ENCODE results near the gene SLC33A1.
A peak's percentile ranks its signal among the peaks of the same experiment; 100 is the strongest.
"Not testable (repeated sequence)": the region's sequence is repeated elsewhere in the genome, so short reads cannot be mapped to it uniquely, and the experiment has no call there.

SLC33A1 gene

DNA sequence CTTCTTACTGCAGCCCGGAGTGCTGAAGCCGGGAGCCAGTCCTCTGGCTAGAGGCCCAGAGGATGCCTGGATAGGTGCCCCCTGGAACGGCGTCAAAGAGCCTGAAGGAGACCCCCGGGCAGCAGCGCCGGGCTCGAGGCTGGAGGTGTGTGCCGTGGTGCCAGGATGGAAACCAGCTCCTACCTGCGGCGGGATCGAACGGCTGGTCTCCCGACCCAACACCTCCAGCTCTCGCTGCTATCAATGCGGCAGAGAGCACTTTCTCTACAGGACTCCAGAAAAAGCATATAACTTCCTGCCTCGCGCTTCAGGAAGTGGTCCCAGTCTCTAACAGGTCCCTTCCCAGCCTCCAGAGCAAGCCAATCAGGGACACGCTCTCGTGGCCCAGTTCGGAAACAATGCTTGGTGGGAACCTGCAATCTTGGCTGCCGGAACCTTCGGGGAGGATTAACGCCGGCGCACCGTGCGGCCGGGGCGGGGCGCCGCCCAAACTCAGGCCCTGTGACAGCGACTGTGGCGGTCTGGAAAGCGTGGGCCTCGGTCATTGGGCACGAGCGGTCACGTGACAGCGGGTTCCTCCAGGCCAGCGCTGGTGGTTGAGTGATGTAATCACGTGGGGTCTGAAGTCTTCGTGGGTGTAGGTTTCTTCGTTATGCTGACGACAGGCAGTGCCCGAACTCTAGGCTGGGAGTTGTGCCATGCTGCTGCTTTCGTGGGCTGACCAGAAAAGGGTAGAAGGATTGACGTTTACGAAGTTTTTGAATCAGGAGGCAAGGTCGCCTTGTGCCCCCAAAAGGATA, at the start of gene SLC33A1:
SLC33A1 (minus strand) TSS at position 287 of the 800 bp plus-strand sequence. CDS start 430 bp downstream, outside the sequence.
- DNase-seq, result peak; percentile 99

DNA sequence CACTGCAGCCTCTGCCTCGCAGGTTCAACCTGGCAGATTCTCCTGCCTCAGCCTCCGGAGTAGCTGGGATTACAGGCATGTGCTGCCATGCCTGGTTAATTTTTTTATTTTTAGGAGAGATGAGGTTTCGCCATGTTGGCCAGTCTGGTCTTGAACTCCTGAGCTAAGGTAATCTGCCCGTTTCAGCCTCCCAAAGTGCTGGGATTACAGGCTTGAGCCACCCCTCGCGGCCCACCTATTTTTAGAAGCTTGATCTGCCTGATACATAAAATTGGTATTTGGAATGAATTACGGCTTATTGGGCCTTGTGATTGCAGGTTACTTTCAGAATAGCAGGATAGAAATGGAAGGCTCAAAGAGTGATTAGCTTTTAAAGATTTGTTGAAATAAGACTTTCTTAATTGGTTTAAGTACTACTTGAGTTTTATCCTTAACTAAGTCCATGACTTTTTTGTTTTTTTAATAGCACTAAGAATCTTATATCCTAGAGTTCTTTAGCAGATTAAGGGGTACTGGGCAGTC, 41.2 kb upstream of the SLC33A1 start:
- DNase-seq, result no peak

DNA sequence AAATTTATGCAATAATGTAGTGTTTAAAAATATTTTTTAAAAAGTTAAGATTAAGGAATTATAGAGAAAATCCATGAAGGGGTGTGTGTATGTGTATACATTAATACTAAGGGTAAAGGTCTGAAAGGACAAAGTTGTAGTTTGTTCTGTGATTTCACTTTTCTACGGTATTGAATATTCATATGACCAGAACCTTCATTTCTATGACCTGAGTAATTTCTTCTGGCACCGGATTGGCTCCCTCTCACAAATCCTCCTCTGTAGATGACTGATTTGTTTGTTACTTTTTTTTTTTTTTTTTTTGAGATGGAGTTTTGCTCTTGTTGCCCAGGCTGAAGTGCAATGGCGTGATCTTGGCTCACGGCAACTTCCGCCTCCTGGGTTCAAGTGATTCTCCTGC, 37.1 kb upstream of the SLC33A1 start:
- DNase-seq, result no peak

DNA sequence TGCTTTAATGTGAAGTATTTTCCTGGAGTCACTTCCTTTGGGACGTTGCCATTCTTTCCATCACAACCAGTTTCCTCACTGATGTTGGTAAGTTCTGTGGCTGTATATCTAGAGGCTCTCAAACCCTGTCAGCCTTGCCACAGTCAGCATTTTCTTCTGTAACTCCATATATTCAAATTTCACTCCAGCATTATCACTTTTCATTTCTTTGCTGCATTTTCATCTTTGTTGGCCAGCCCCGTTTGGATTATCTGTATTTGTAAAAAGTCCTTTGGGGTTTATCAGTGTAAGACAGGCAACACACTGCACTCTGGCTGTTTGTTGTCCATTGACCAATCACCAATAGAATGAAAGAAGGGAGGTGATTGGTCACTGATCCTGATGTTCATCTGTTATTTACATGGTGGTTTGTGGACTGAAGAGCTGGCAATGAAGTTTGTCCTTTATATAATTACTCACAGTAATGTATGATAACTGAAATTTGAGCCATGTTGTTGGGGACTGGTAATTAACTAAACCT, 36.5 kb upstream of the SLC33A1 start:
- no peak for DNase-seq

DNA sequence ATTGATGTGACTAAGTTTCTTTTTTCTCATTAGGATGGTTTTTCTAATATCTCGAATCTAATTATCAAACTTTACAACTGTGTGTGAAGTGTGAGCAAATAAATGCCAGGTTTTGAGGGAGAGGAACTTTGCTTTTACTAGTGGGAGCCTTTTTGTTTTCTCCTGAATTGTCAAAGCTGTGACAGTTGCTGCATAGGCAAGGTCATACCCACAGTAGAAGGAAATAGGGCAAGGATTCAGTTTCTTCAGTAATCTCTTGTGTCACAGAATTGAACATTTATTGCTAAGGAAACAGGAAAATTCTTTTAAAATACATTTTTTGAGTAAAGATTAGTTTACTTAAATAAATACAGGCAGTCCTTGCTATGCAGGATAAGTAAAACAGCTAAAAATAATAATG, 35.7 kb upstream of the SLC33A1 start:
- no peak for DNase-seq

DNA sequence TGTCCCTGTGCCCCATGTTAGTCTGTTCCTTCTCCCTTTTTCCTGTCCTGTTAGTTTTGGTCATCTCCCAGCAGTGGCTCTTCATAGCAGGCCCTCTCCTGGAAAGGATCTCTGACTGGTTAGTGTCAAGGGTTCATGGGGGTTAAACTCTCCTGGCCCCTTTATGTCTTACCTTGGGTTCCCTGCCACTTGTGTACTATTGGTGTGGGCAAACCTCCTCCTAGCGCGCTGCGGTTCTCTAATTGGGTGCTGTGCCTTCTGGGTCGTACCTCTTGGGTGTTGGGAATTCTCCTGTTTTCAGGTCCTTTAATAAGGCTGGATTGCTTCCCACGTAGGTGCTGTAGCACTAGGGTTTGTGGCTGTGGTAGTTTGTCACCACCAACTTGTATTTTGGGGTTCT, 35.0 kb upstream of the SLC33A1 start:
- no peak for DNase-seq

DNA sequence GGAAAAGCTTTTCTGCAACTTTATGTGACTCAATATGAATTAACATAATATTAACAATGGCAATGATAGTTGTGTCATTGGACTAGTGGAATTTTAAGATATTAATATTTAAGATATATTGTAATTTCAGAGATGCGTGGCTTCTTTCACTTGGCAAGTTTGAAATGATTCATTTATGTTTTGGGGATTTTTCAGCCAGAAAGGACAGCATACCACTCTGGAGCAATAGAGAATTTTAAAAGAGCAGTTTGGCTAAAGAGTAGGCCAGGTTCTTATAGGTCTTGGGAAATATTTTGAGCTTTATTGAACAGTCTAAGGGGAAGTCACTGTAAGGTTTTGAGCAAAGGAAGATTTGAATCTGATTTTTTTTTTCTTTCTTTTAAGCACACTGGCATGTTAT, 32.7 kb upstream of the SLC33A1 start:
- no peak for DNase-seq

DNA sequence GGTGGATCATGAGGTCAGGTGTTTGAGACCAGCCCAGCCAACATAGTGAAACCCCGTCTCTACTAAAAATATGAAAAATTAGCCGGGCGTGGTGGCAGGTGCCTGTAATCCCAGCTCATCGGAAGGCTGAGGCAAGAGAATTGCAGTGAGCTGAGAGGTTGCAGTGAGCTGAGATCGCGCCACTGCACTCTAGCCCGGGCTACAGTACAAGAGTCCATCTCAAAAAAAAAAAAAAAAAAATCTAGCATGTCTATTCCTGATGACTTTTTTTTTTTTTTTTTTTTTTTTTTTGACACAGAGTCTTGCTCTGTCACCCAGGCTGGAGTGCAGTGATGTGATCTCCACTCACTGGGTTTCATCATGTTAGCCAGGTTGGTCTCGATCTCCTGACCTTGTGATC, 32.1 kb upstream of the SLC33A1 start:
- not testable (repeated sequence) for DNase-seq

DNA sequence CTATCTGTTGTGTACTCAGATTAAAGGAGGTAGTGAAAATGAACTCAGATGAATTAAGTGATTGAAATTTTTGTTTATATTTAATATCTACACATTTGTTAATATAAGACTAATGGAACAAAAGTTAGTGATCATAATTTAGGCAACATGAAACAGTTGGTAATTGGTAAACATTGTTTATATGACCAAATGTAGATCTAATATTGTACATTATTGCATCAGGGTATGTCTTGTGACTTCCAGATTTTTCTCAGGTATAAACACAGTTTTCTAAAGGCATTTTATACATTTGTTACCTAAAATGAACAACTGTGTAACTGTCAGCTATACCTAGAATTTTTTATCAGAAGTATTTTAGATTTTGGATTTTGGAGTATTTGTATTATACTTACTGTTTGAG, 31.1 kb upstream of the SLC33A1 start:
- no peak for DNase-seq

DNA sequence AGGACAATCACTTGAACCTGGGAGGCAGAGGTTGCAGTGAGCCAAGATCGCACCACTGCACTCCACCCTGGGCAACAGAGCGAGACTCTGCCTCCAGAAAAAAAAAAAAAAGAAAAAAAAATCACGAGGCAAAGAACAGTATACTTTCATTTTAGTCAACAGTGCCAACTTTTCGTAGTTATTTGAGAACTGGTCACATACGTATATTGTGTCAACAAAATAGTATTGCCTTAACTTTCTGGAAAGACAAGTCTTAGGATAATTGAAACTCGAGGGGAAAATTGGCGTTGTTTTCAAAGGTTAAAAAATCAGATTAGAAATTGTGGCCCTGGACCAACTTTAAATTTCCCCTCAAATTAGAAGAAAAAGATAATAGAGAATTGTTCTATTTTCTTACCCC, 30.1 kb upstream of the SLC33A1 start:
- no peak for DNase-seq

DNA sequence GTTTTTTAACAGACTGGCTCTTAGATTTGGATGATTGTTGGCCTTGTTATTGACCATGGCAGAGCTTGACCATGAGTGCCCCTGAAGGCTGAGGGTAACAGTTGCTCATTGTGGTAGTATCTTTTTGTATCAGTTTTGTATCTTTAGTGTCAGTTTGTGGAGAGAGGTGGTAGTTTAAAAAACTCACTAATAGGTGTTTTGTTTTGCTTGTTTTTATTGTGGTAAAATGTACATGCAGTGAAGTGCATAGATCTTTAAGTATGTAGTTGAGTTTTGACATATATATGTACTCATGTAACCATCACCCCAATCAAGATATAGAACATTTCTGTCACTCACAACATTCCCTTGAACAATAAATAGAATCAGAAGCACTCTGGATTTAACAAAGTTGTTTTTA, 26.1 kb upstream of the SLC33A1 start:
- DNase-seq, result no peak

DNA sequence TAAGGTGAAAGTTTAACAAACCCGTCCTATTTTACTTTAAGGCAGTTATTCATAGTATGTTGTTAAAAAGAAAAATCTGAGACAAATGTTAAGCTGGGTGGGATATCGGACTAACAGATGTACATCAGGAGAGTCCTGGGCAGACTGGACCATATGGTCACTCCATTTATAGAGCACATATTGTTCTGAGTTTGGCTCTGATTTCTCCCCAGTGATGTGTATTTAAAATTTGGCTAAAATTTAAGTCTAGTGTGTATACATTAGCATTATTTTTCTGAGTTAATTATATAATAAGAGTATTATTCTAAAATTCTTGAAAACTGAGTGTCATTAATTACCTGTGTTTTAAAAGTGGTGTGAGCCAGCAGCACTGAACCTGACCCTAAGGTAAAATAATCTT, 22.3 kb upstream of the SLC33A1 start:
- no peak for DNase-seq

DNA sequence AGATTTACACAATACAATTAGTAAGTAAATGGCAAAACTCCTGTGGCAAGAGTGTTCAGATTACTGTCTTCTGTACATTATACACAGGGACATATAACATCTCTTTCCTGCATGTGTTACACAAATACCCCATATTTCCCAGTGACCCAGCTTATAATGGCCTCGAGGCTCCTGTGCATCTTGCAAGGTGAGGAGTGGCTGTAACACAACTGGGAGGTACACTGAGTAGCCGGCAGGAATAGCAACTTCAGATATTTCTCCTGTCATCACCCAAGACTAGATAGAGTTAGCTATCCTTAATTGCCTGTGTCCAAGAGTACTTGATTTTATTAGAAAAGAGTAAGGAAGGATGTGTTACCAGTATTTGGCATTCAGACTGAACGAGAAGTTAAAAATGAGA, 21.8 kb upstream of the SLC33A1 start:
- DNase-seq, result no peak

DNA sequence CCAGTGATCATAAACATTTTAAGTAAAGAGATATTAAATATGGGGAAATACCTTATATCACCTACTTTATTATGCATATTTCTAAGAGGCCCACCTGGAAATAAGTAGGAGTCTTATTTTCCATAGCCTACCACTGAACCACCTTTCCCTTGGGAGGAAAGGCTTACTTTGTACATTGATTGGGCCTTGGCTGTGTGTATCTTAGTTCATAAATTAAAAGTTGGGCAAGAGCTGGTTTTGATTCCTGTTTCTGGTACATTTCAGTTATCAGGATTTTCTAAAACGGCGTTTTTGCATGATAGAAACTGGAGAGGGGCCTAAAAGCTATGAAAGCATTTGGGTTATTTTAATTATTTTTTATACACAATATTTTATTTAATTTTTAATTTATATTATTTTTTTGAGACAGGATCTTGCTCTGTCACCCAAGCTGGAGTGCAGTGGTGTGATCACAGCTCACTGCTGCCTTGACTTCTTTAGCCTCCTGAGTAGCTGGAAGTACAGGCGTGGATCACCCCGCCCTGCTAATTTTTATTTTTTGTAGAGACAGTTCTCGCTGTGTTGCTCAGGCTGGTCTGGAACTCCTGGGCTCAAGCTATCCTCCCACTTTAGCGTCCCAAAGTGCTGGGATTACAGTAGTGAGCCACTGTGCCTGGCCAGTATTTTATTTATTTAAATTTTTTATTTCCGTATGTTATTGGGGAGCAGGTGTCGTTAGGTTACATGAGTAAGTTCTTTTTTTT, 18.8 kb upstream of the SLC33A1 start:
- no peak for DNase-seq

DNA sequence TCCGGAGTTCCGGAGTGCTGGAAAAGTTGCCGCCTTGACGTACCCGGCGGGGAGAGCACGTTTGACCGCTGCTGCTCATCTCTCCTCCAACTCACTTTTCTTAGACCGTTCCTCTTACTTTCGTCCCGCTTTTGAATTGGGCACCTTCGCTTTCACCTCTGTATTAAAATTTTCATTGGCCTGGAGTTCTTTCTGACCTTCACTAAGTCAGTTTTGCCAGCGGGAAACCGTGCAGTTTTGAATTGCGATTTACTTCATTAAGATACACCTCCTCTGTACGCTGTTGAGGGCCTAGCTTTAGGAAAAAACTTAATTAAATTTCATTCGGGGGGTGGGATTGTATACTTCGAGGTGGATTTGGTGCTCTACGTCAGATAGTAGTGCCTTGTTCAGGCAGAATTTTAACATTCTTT, 17.5 kb upstream of the SLC33A1 start:
- no peak for DNase-seq

DNA sequence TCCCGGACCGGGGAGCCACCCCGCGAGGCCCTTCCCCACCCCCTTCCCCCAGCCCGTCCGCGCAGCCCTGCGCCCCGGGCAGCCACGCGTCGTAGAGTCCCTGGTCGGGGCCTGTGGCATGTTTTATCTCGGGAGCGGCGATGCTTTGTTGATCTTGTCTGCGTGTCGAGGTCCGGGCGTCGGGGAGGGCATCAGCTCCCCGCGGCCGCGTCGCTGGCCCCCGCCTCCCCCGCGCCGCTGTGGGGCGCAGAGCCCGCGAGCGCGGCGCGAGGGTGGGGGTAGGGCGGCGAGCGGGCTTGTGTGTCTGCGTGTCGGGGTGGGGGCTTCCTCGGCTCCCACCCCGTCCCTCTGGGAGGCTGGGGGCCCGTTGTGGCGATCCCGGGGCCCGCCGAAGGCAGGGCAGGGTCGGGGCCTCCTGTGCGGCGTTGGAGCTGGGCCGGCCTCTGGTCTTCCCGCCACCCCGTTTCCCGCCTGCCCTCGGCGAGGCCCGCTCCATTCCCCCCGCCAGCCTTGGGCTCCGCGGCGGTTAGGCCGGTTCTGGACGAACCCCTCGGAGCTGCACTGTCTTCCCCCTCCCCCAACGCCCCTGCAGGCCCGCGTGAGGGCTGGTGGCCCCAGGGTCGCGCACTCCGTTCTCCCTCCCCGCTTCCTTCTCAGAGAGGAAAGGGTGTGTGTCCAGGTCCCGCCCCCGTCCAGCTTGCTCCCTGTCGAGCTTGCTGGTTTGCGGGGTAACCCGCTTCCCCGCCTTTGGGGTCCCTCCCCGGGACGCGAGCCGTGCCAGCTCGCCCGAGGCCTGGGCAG, 16.9 kb upstream of the SLC33A1 start:
- peak; percentile 54 for DNase-seq

DNA sequence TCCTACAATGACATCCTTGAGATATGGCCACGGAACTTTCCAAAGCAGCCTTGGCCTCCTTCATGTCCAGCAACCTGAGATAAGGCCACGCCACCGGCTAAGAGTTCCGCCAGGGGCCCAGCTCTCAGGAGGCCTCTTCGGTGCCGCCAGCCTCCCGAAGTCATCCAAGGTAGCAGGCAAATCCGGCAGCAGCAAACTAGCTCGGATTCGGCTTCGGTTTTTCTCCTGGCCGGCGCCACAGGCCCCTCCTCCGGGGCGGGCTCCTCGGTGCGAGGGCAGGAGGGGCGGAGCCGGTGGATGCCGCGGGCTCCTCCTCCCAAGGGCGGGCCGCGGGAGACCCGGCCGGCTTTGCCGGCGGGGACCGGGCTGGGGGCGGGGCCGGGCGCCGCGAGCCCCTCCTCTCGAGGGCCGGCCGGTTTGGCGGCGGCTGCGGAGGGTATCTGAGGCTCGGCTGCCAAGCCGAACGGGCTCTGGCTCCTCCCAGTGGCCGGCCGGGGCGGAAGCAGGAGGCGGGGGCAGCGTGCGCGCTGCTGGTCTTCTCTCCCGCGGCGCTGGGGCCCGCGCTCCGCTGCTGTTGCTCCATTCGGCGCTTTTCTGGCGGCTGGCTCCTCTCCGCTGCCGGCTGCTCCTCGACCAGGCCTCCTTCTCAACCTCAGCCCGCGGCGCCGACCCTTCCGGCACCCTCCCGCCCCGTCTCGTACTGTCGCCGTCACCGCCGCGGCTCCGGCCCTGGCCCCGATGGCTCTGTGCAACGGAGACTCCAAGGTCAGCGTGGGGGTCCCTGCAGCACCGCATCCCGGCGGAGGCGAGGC, 16.1 kb upstream of the SLC33A1 start, which contains the start of gene GMPS:
GMPS (plus strand) TSS at position 518 of the 812 bp plus-strand sequence; CDS start at position 739, 221 bp downstream.
- peak; percentile 98 for DNase-seq

DNA sequence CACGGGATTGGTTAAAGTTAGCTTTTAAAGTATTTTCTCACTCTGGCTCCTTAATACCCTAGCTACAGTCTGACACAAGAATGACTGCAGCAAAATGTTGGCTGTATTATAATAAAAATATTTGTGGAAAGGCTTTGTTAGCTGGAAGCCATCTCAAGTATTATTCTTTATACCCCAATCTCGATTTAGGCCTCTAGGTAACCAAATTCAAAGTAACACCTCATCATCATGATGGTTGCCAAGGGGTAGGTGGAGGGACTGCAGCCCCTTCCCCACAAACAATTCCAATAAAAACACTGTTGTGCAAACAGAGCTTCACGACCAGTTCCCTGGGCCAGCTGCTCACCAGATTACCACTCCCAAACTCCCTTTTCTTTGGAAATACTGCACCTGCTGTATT, 15.5 kb upstream of the SLC33A1 start:
- no peak for DNase-seq

DNA sequence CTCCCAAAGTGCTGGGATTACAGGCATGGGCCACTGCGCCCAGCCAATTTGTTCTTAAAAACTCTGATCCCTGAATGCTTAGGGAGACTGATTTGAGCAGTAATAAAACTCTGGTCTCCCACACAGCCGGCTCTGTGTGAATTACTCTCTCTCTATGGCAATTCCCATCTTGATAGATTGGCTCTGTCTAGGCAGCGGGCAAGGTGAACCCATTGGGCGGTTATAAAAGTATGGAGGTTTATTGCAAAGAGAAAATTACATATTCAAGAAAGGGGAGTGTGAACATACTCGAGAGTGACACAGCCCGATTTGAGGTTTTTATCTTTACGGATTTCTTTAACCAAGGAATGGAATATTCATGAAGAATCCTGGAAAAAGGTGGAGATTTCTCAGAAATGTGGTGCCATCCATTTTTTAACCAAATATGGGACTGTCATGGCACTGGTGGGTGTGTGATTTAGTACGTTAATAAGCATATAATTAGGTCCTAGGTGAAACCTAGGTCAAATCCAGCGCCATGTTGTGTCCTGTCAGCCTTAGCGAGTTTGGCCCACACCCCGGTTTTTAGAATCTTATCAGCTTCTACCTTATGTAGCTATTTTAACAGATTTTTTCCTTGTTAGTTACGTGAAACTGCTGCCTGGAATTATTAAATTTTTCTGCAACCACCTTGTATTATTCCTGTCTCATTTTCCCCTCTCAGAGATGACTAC, 9.0 kb upstream of the SLC33A1 start:
- no peak for DNase-seq

DNA sequence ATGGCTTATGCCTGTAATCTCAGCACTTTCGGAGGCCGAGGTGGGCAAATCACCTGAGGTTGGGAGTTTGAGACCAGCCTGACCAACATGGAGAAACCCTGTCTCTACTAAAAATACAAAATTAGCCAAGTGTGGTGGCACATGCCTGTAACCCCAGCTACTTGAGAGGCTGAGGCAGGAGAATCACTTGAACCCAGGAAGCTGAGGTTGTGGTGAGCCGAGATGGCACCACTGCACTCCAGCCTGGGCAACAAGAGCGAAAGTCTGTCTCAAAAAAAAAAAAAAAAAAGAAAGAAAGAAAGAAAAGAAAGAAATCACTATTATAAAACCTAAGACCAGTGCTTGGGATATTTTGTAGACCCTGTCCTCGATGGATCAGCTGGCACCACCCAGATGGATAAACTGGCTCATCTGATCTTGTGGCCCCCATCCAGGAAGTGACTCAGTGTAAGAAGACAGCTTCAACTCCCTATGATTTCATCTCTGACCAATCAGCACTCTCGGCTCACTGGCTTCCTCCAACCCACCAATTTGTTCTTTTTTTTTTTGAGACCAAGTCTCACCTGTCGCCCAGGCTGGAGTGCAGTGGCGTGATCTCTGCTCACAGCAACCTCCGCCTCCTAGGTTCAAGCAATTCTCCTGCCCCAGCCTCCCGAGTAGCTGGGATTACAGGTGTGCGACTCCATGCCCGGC, 8.2 kb upstream of the SLC33A1 start:
- peak; percentile 41 for DNase-seq
